ENCODE data around the gene ZIC4. TPM values are rescaled to one million over a fixed set of nuclear protein-coding genes. Genes with fewer than 3 reads are reported as not detected.
A peak's percentile ranks its signal among the peaks of the same experiment; 100 is the strongest.

Gene ZIC4
- total RNA-seq, 1 donor from 2014 or later, result 0.79 TPM

GRCh38 chr3:147404800-147405230 lies 1.5 kb downstream of the ZIC4 start:
- no peak for DNase-seq

GRCh38 chr3:147404000-147404799 lies 2.1 kb downstream of the ZIC4 start:
- no peak for DNase-seq

GRCh38 chr3:147403511-147403910 lies 2.8 kb downstream of the ZIC4 start:
- DNase-seq, result no peak

GRCh38 chr3:147402159-147402558 lies 4.2 kb downstream of the ZIC4 start:
- DNase-seq, result no peak

- DNase-seq, result no peak
Observed at GRCh38 chr3:147401421-147401820, 4.9 kb downstream of the ZIC4 start.

GRCh38 chr3:147400999-147401398 lies 5.3 kb downstream of the ZIC4 start:
- DNase-seq, result no peak

GRCh38 chr3:147400111-147400510 lies 6.2 kb downstream of the ZIC4 start:
- DNase-seq, result no peak

- no peak for DNase-seq
Observed at GRCh38 chr3:147398813-147399534, 7.4 kb downstream of the ZIC4 start.

GRCh38 chr3:147397875-147398812 lies 8.2 kb downstream of the ZIC4 start:
- DNase-seq, result no peak

- no peak for DNase-seq
Observed at GRCh38 chr3:147397155-147397874, 9.0 kb downstream of the ZIC4 start.

- no peak for DNase-seq
Observed at GRCh38 chr3:147396712-147397046, 9.7 kb downstream of the ZIC4 start.

GRCh38 chr3:147395899-147396711 lies 10.2 kb downstream of the ZIC4 start:
- no peak for DNase-seq

GRCh38 chr3:147394884-147395225 lies 11.5 kb downstream of the ZIC4 start:
- DNase-seq, result no peak

GRCh38 chr3:147393943-147394883 lies 12.1 kb downstream of the ZIC4 start:
- DNase-seq, result no peak

- no peak for DNase-seq
Observed at GRCh38 chr3:147393261-147393942, 12.9 kb downstream of the ZIC4 start.

GRCh38 chr3:147392625-147392946 lies 13.8 kb downstream of the ZIC4 start:
- DNase-seq, result no peak

- peak; percentile 50 for DNase-seq
Observed at GRCh38 chr3:147391781-147392624, 14.3 kb downstream of the ZIC4 start.

Data from skin of body (tissue), 2 donors.